ENCODE data around the gene METTL25.
A peak's percentile ranks its signal among the peaks of the same experiment; 100 is the strongest.

METTL25 gene

DNA sequence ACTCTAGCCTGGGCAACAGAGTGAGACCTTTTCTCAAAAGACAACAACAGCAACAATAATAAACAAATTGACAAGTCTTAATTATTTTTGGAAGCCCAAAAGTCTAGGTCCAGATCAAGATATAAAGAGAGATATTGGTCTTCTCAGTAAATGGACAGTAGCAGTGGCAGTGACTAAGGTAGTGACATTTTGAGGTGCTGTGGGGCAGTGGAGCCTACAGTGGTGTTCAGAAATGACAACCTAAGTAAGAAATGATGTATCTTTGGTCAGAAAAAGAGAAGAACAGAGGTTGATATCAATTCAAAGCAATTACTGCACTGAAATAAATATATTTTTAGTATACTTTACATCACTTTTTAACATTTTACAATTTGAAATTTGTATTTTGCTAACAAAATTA lies 20.7 kb downstream of the METTL25 start:
- no peaks in the 10 kb centered on the region for H4K20me1 ChIP-seq (ENCODE audit: insufficient read depth, low read length)
- no peaks in the 10 kb centered on the region for H3K9me3 ChIP-seq (ENCODE audit: insufficient read depth, low read length)
- H2AFZ ChIP-seq (ENCODE audit: low read depth, low read length) = no peak overlapping the region
- peaks cover 3% of the 10 kb centered on the region; the same call in 1 of the 2 replicates for H3K4me1 ChIP-seq (ENCODE audit: low read length)
- no peak overlapping the region for H3K4me2 ChIP-seq (ENCODE audit: low read length)
- peaks cover 14% of the 10 kb centered on the region for H3K36me3 ChIP-seq (replicated peaks; ENCODE audit: low read depth, low read length)
- H3K4me3 ChIP-seq (ENCODE audit: low read length) = no peak overlapping the region
- H3K27ac ChIP-seq (ENCODE audit: low read length) = no peak overlapping the region
- no peak overlapping the region for H3K9ac ChIP-seq (ENCODE audit: low read length)
- H3K27me3 ChIP-seq (ENCODE audit: low read depth, low read length) = no peaks in the 10 kb centered on the region
- H3K79me2 ChIP-seq (ENCODE audit: low read length) = no peaks in the 10 kb centered on the region
- no peak for TF ChIP-seq EZH2phosphoT487 (IDR thresholded peaks at IDR 0.05; ENCODE audit: low read depth)
- TF ChIP-seq, protein P1, sequence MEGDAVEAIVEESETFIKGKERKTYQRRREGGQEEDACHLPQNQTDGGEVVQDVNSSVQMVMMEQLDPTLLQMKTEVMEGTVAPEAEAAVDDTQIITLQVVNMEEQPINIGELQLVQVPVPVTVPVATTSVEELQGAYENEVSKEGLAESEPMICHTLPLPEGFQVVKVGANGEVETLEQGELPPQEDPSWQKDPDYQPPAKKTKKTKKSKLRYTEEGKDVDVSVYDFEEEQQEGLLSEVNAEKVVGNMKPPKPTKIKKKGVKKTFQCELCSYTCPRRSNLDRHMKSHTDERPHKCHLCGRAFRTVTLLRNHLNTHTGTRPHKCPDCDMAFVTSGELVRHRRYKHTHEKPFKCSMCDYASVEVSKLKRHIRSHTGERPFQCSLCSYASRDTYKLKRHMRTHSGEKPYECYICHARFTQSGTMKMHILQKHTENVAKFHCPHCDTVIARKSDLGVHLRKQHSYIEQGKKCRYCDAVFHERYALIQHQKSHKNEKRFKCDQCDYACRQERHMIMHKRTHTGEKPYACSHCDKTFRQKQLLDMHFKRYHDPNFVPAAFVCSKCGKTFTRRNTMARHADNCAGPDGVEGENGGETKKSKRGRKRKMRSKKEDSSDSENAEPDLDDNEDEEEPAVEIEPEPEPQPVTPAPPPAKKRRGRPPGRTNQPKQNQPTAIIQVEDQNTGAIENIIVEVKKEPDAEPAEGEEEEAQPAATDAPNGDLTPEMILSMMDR (IDR thresholded peaks at IDR 0.05; ENCODE audit: low read depth, low read length) = no peak

DNA sequence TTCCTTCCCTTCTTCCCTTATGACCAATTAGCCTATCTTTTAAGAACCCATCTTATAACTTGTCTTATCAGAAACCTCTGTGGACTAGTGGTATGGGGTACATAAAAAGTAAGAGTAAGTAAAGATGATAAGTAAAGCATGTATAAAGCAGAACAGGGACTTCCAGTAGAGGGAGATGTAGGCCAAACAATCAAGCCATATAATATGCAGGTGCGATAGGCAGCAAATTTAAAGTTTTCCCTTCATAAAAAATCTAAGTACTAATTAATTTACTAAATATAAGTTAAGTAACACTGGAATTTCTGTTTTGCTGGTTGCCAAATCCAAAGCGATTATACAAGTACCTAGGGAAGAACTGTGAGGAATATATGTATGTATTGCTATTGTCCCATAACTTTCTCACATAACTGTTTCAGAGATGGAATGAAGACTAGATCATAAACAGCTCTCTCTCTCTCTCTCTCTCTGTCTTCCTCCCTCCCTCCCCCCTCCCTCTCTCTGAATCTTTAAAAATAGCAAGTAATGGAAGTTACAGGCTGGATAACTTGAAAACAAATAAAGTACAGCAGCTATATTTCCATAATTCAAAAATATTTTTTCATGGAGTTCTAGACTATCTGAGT lies 25.7 kb downstream of the METTL25 start:
- Histone ChIP-seq H3K36me3 (replicated peaks; ENCODE audit: low read depth, low read length) (peaks cover 4% of the 10 kb centered on the region), H3K9me3 (ENCODE audit: insufficient read depth, low read length) (no peaks in the 10 kb centered on the region), H3K27me3 (ENCODE audit: low read depth, low read length) (no peaks in the 10 kb centered on the region), H3K9ac (ENCODE audit: low read length) (no peak overlapping the region), H3K79me2 (ENCODE audit: low read length) (no peaks in the 10 kb centered on the region), H3K27ac (ENCODE audit: low read length) (no peak overlapping the region), H3K4me2 (ENCODE audit: low read length) (no peak overlapping the region), H4K20me1 (ENCODE audit: insufficient read depth, low read length) (no peaks in the 10 kb centered on the region), H3K4me1 (ENCODE audit: low read length) (no peaks in the 10 kb centered on the region), H2AFZ (ENCODE audit: low read depth, low read length) (no peak overlapping the region), H3K4me3 (ENCODE audit: low read length) (no peak overlapping the region)
- no peak for TF ChIP-seq EZH2phosphoT487 (IDR thresholded peaks at IDR 0.05; ENCODE audit: low read depth)
- TF ChIP-seq, protein P1 (IDR thresholded peaks at IDR 0.05; ENCODE audit: low read depth, low read length) = peak; percentile 69

DNA sequence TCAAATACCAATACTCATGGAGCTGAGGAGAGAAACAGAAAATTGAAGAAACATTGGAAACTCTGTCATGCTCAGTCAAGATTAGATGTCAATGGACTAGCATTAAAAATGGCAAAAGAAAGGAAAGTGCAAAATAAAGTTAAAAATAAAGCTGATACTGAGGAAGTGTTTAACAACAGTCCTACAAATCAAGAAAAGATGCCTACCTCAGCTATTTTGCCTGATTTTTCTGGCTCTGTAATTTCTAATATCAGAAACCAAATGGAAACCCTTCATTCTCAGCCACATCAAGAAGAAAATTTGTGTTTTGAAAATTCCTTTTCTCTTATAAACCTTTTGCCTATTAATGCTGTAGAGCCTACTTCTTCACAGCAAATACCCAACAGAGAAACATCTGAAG lies 40.5 kb downstream of the METTL25 start:
- H3K9ac ChIP-seq (ENCODE audit: low read length) = no peak overlapping the region
- H3K4me2 ChIP-seq (ENCODE audit: low read length) = no peak overlapping the region
- no peaks in the 10 kb centered on the region for H3K9me3 ChIP-seq (ENCODE audit: insufficient read depth, low read length)
- H2AFZ ChIP-seq (ENCODE audit: low read depth, low read length) = no peak overlapping the region
- H3K36me3 ChIP-seq (replicated peaks; ENCODE audit: low read depth, low read length) = no peaks in the 10 kb centered on the region
- H3K27ac ChIP-seq (ENCODE audit: low read length) = no peak overlapping the region
- no peaks in the 10 kb centered on the region for H3K79me2 ChIP-seq (ENCODE audit: low read length)
- no peaks in the 10 kb centered on the region for H3K4me1 ChIP-seq (ENCODE audit: low read length)
- TF ChIP-seq, protein P1 (IDR thresholded peaks at IDR 0.05; ENCODE audit: low read depth, low read length) = no peak
- TF ChIP-seq EZH2phosphoT487 (IDR thresholded peaks at IDR 0.05; ENCODE audit: low read depth) = no peak
- H4K20me1 ChIP-seq (ENCODE audit: insufficient read depth, low read length) = no peaks in the 10 kb centered on the region
- H3K27me3 ChIP-seq (ENCODE audit: low read depth, low read length) = no peaks in the 10 kb centered on the region
- H3K4me3 ChIP-seq (ENCODE audit: low read length) = no peak overlapping the region

DNA sequence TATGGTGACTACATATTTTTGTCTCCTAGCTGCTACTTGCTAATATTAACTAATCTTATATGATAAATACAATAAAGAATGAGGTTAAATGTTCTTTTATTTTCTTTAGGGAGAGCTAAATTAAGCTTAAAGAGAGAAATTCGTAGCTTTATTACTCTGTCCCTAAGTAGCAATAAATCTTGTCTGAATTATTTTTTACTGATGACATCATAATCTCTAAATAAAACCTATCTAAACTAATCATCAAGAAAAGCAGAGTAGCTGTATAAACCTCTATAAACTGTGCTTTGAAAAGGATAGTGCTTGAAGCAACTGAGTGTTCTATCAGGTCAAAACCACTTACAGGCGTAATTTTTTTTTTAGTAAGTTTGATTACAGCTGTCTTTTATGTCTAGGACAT lies 42.5 kb downstream of the METTL25 start:
- Histone ChIP-seq H3K4me1 (ENCODE audit: low read length) (no peaks in the 10 kb centered on the region), H3K79me2 (ENCODE audit: low read length) (no peaks in the 10 kb centered on the region), H4K20me1 (ENCODE audit: insufficient read depth, low read length) (no peaks in the 10 kb centered on the region), H3K36me3 (replicated peaks; ENCODE audit: low read depth, low read length) (no peaks in the 10 kb centered on the region), H3K9me3 (ENCODE audit: insufficient read depth, low read length) (no peaks in the 10 kb centered on the region), H2AFZ (ENCODE audit: low read depth, low read length) (no peak overlapping the region), H3K4me2 (ENCODE audit: low read length) (no peak overlapping the region), H3K4me3 (ENCODE audit: low read length) (no peak overlapping the region), H3K27ac (ENCODE audit: low read length) (no peak overlapping the region), H3K9ac (ENCODE audit: low read length) (no peak overlapping the region), H3K27me3 (ENCODE audit: low read depth, low read length) (no peaks in the 10 kb centered on the region)
- no peak for TF ChIP-seq EZH2phosphoT487 (IDR thresholded peaks at IDR 0.05; ENCODE audit: low read depth)
- TF ChIP-seq, protein P1 (IDR thresholded peaks at IDR 0.05; ENCODE audit: low read depth, low read length) = no peak

All from OCI-LY3 (cell line).